PC-9 (cell line): ENCODE measurements around the gene C2CD3.

Source experiments
- EZH2 ChIP-seq: fragments of 200-600 bp; sonication (generic); IDR thresholded peaks from 2 replicates; pipeline ENCODE4 v1.8.0; 2017; ENCODE audit warnings: antibody characterized with exemption, low read depth
- TF ChIP-seq, protein P1 (sequence below): fragments of 200-600 bp; sonication (generic); conservative IDR thresholded peaks from 2 replicates; pipeline ENCODE4 v1.6.1; 2017; ENCODE audit warnings: mixed run types, antibody characterized with exemption, mild to moderate bottlenecking, moderate library complexity

DNA sequence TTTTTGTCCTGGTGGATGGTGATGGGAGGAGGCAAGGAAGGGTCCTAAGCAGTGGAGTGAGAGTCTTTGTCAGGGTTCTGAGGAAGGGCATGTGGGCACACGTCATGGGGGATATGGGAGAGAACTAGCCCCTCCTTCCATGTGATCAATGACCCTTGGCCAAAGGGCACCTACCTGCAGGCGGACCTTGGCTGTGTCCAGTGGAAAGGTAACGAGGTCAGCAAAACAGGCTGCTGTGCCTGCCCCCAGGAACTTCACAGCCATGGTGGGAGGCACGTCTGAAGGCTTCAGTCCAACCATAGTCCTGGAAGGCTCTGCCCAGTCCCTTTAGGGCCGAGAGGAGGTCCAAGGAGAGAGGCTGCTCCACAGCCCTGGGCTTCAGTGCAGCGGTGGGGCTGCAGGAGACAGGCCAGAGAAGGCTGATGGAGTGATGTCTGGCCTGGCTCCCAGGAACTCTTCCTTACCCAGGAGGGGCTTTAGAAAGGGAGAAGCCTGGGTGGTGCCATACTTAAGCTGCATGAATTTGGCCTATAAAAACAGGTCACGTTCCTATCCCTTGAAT, 164.0 kb downstream of the C2CD3 start:
- TF ChIP-seq, protein P1, sequence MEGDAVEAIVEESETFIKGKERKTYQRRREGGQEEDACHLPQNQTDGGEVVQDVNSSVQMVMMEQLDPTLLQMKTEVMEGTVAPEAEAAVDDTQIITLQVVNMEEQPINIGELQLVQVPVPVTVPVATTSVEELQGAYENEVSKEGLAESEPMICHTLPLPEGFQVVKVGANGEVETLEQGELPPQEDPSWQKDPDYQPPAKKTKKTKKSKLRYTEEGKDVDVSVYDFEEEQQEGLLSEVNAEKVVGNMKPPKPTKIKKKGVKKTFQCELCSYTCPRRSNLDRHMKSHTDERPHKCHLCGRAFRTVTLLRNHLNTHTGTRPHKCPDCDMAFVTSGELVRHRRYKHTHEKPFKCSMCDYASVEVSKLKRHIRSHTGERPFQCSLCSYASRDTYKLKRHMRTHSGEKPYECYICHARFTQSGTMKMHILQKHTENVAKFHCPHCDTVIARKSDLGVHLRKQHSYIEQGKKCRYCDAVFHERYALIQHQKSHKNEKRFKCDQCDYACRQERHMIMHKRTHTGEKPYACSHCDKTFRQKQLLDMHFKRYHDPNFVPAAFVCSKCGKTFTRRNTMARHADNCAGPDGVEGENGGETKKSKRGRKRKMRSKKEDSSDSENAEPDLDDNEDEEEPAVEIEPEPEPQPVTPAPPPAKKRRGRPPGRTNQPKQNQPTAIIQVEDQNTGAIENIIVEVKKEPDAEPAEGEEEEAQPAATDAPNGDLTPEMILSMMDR: no peak
- no peak for TF ChIP-seq EZH2
